PC-9 (cell line): Measurements from ENCODE around the gene ANKRD9. TPM values are rescaled to one million over a fixed set of nuclear protein-coding genes. Genes with fewer than 3 reads are reported as not detected.

Experiments
- Bru-seq: library from RNA; stranded (reverse); fragments of 400-500 nt; gene quantifications from one replicate; lab custom pipeline; 2021; lab: Mats Ljungman, UMichigan
- BruChase-seq, 2 experiments: library from RNA; stranded (reverse); fragments of 400-500 nt; gene quantifications; one replicate each; lab custom pipeline; 2021; lab: Mats Ljungman, UMichigan
- BruUV-seq: library from RNA; stranded (reverse); fragments of 400-500 nt; replicated peaks from 2 replicates; lab custom pipeline; 2021; lab: Mats Ljungman, UMichigan
- CTCF ChIA-PET: fragments of 300-600 bp; sonication (Branson Sonifier 250); formaldehyde crosslinking; loops from one replicate; lab custom pipeline; 2022; ENCODE audit warnings: antibody characterized with exemption; lab: Charles Lee
- POLR2A ChIA-PET: fragments of 300-600 bp; sonication (Branson Sonifier 250); formaldehyde crosslinking; loops from one replicate; lab custom pipeline; 2022; ENCODE audit warnings: antibody characterized with exemption; ENCODE audit not compliant: unreplicated experiment; lab: Charles Lee
- DNase-seq, 2 experiments: peaks; one replicate each; pipeline versions ENCODE4 v3.0.0 to v3.0.0-alpha.2; 2015 to 2022; ENCODE audit warnings: mixed read lengths in 1 of 2
- H2AFZ ChIP-seq: fragments of 200-600 bp; sonication (generic); 2 replicates; pipeline ENCODE4 v1.8.1; 2017; ENCODE audit warnings: antibody characterized with exemption
- H3F3A ChIP-seq: fragments of 200-600 bp; sonication (generic); 2 replicates; pipeline ENCODE4 v1.8.1; 2017; ENCODE audit warnings: antibody characterized with exemption, mild to moderate bottlenecking, low read depth; ENCODE audit not compliant: insufficient read depth
- H3K27ac ChIP-seq: fragments of 200-600 bp; sonication (generic); 2 replicates; pipeline ENCODE4 v1.6.1; 2016; ENCODE audit warnings: mixed run types
- H3K27me3 ChIP-seq: fragments of 200-600 bp; sonication (generic); 2 replicates; pipeline ENCODE4 v1.6.1; 2016; ENCODE audit warnings: low read depth, mixed run types; ENCODE audit not compliant: insufficient read depth
- H3K36me3 ChIP-seq: fragments of 200-600 bp; sonication (generic); 2 replicates; pipeline ENCODE4 v1.6.1; 2016; ENCODE audit warnings: low read depth, mixed run types
- H3K4me1 ChIP-seq: fragments of 200-600 bp; sonication (generic); replicated peaks from 2 replicates; pipeline ENCODE4 v1.6.1; 2016; ENCODE audit warnings: mixed run types; ENCODE audit not compliant: insufficient read depth
- H3K4me2 ChIP-seq: fragments of 200-600 bp; sonication (generic); 2 replicates; pipeline ENCODE4 v1.6.1; 2017; ENCODE audit warnings: mixed run types
- H3K4me3 ChIP-seq: fragments of 200-600 bp; sonication (generic); 2 replicates; pipeline ENCODE4 v1.6.1; 2016; ENCODE audit warnings: mixed run types
- H3K79me2 ChIP-seq: fragments of 200-600 bp; sonication (generic); 2 replicates; pipeline ENCODE4 v1.6.1; 2017; ENCODE audit warnings: low read depth, mixed run types
- H3K9me2 ChIP-seq: fragments of 200-600 bp; sonication (generic); 2 replicates; pipeline ENCODE4 v1.8.1; 2017; ENCODE audit warnings: mild to moderate bottlenecking; ENCODE audit not compliant: insufficient read depth
- H3K9me3 ChIP-seq: fragments of 200-600 bp; sonication (generic); 2 replicates; pipeline ENCODE4 v1.8.1; 2016; ENCODE audit warnings: low read depth; ENCODE audit not compliant: insufficient read depth
- H4K20me1 ChIP-seq: fragments of 200-600 bp; sonication (generic); 2 replicates; pipeline ENCODE4 v1.8.1; 2017; ENCODE audit not compliant: insufficient read depth
- CTCF ChIP-seq: fragments of 200-600 bp; sonication (generic); conservative IDR thresholded peaks from 2 replicates; pipeline ENCODE4 v1.6.1; 2017; ENCODE audit warnings: mixed run types, antibody characterized with exemption, mild to moderate bottlenecking, moderate library complexity
- EZH2 ChIP-seq: fragments of 200-600 bp; sonication (generic); IDR thresholded peaks from 2 replicates; pipeline ENCODE4 v1.8.0; 2017; ENCODE audit warnings: antibody characterized with exemption, low read depth
- intact Hi-C: fragments of 100-400 bp; cut with micrococcal nuclease; formaldehyde crosslinking; loops from one replicate; pipeline ENCODE4 v1.10.0; 2022; ENCODE audit not compliant: unreplicated experiment
- long read RNA-seq: library from polyadenylated mRNA; stranded (forward); transcript quantifications from one replicate; pipeline ENCODE4 v2.0.0, GENCODE V29; 2022
- total RNA-seq: library from RNA; stranded (reverse); gene quantifications from 2 replicates; pipeline ENCODE4 v1.2.3, GENCODE V29; 2021

The ANKRD9 gene, protein sequence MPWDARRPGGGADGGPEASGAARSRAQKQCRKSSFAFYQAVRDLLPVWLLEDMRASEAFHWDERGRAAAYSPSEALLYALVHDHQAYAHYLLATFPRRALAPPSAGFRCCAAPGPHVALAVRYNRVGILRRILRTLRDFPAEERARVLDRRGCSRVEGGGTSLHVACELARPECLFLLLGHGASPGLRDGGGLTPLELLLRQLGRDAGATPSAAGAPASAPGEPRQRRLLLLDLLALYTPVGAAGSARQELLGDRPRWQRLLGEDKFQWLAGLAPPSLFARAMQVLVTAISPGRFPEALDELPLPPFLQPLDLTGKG
- total RNA-seq (44.6 and 68.8 TPM in 2 replicates), Bru-seq, nascent RNA (percentile 59 among the genes with signal in this experiment), BruChase-seq, experiment 1, labeled RNA remaining after a 2-hour chase (percentile 74 among the genes with signal in this experiment), BruChase-seq, experiment 2, labeled RNA remaining after a 6-hour chase (percentile 86 among the genes with signal in this experiment)
- long read RNA-seq, full-length matches to known transcripts: 32 of 44 reads
- long read RNA-seq, partial matches to known transcripts: 0 of 44 reads
- long read RNA-seq, other reads (novel, unspliced or antisense): 12 of 44 reads

GRCh38 chr14:102509746-102510615 lies at the start of gene ANKRD9:
TSS of gene ANKRD9 (minus strand) at chr14:102509776. CDS start at chr14:102507889, 1,887 bp downstream.
- Histone ChIP-seq H3K4me2 (peak within 1 kb of the TSS; percentile 99), H3K4me1 (peaks cover 31% of the 10 kb centered on the region), H3K36me3 (no peaks in the 10 kb centered on the region), H3K9me2 (no peaks in the 10 kb centered on the region), H4K20me1 (no peaks in the 10 kb centered on the region), H3K4me3 (peak within 1 kb of the TSS; percentile 91), H3K27me3 (no peaks in the 10 kb centered on the region), H2AFZ (peak within 1 kb of the TSS; percentile 91), H3K9me3 (no peaks in the 10 kb centered on the region), H3F3A (peaks cover 22% of the 10 kb centered on the region), H3K79me2 (no peaks in the 10 kb centered on the region), H3K27ac (peak within 1 kb of the TSS; percentile 24)
- no TSS peak for BruUV-seq
- no peak for TF ChIP-seq EZH2
- no peak for TF ChIP-seq CTCF
- DNase-seq: peak; percentile 91 to 99
- intact Hi-C loops: loop anchor here (2.0 to 10.0 kb wide), 3 partner anchors 193 to 881 kb away; partner anchors contain the start of genes DYNC1H1 and ZNF839
- POLR2A ChIA-PET: interaction anchor here (0.6 to 1.0 kb wide), 5 partner anchors 15 to 882 kb away, joined by 3 to 8 read pairs (median 4); no protein-coding TSS in a partner anchor
- CTCF ChIA-PET: interaction anchor here (0.5 to 1.0 kb wide), 5 partner anchors 67 to 701 kb away, joined by 3 to 4 read pairs (median 3); no protein-coding TSS in a partner anchor

DNA sequence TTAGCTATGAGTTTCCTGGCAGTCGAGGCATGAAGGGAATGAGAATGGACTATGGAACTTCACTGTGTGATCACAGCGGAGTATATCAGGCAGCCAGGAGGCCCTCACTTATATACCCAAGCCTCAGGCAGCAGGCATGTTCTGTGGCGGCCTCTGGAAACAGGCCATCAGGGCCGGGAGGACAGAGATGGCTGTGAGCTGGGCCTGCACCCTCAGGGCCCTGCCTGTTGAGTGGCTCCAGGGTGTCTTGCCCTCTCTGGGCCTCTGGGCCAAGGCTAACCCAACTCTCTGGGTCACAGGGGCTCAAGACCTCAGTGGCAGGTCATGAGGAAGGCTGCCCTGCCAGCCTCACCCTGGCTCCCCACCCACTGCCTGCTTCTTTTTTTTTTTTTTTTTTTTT lies 49.0 kb upstream of the ANKRD9 start:
- no peaks in the 10 kb centered on the region for H3K36me3 ChIP-seq
- H3K9me2 ChIP-seq: no peaks in the 10 kb centered on the region
- no peaks in the 10 kb centered on the region for H4K20me1 ChIP-seq
- no TSS peak for BruUV-seq
- no peaks in the 10 kb centered on the region for H3K27me3 ChIP-seq
- peaks cover 6% of the 10 kb centered on the region; the same call in 1 of the 2 replicates for H3K79me2 ChIP-seq
- no peak overlapping the region for H3K27ac ChIP-seq
- H3K4me1 ChIP-seq: peaks cover 5% of the 10 kb centered on the region
- intact Hi-C loops: no loop called here
- CTCF ChIA-PET: no interaction called here
- TF ChIP-seq EZH2: no peak
- no peak for TF ChIP-seq CTCF
- POLR2A ChIA-PET: no interaction called here
- DNase-seq: no peak
- no peak overlapping the region for H2AFZ ChIP-seq
- H3K9me3 ChIP-seq: no peaks in the 10 kb centered on the region; the same call in 1 of the 2 replicates
- H3K4me2 ChIP-seq: no peak overlapping the region
- no peak overlapping the region for H3K4me3 ChIP-seq
- peaks cover 7% of the 10 kb centered on the region; the same call in 1 of the 2 replicates for H3F3A ChIP-seq
